GM18858 (cell line): Measurements from ENCODE around the gene HBD.
"Not testable (repeated sequence)": the region's sequence is repeated elsewhere in the genome, so short reads cannot be mapped to it uniquely, and the experiment has no call there.

Experiments
- ATAC-seq: cut with Tn5 transposase; IDR thresholded peaks from one replicate; pipeline ENCODE4 v1.9.1; 2021; ENCODE audit not compliant: unreplicated experiment

The HBD gene

DNA sequence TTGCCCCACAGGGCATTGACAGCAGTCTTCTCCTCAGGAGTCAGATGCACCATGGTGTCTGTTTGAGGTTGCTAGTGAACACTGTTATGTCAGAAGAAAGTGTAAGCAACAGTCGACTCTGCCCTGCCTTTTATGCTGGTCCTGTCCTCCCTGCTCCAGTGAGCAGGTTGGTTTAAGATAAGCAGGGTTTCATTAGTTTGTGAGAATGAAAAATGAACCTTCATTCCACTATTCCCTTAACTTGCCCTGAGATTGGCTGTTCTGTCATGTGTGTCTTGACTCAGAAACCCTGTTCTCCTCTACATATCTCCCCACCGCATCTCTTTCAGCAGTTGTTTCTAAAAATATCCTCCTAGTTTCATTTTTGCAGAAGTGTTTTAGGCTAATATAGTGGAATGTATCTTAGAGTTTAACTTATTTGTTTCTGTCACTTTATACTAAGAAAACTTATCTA, at the start of gene HBD:
Gene HBD, minus strand, starts transcription at position 103 of the 454 bp plus-strand sequence. Its CDS starts 50 bp downstream, at position 53.
- ATAC-seq = peak; percentile 75

DNA sequence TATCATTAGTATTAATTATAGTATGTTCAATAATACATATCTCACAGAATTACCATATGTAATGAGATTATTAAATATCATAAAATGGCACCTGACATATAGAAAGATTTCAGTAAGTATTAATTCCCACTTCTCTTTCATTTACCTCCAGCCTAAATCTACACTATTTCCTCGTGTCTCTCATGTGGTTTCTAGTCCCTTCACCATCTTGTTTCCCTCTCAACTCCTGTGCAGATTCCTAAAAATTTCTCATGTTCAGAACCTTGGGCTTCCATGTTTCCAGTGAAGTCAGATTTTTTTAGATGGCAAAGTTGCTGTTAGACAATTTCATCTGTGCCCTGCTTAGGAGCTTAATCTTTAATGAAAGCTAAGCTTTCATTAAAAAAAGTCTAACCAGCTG, 49.6 kb upstream of the HBD start:
- no peak for ATAC-seq

DNA sequence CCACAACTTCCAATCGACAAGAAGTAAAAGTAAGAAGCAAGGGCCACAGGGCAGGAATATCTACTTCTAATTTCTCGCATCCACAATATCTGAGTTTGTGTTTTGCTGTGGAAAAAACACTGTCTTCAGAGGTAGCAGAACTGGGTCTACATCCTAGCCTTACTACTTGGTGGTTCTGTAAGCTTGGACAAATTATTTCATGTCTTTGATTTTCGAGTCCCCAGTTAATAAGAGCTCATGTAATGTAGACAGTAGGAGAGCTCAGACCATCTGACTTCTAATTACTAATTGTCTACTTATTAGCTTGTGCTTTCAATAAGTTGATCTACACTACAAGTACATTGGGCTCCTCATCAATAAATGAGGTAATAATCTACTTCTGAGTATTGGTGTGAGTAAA, 48.8 kb upstream of the HBD start:
- no peak for ATAC-seq

DNA sequence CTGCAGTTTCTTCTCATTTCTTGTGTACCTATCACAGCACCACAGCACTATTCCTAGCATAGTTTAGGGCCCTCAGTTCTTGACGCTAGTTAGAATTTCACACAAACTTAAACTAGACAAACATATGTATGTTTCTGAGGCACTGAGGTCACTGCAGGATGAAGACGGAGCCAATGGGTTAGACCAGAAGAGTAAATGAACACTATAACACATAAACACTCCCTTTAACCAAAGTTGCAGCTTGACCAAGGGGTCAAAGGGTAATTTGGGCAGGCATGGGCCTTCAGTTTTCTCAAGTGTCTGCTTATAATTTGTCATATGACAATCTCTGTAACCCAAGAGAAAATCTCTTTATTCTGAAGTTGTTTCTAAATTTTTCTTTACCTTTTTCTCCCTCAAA, 48.3 kb upstream of the HBD start:
- no peak for ATAC-seq

DNA sequence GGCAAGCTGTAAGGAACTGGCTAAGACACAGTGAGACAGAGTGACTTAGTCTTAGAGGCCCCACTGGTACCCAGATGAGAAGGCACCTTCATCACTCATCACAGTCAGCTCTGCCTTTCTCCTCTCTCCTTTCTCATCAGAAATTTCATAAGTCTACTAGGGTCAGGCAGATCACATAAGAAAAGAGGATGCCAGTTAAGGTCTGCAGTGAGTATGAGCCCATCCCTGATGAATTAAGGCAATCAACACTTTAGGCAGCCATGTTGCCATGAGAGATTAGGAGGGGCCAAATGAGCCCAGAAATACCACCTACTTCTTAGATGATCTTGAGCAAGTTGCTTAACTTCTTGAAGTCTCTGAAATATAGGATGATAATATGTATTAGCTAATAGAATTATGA, 47.3 kb upstream of the HBD start:
- ATAC-seq = no peak

DNA sequence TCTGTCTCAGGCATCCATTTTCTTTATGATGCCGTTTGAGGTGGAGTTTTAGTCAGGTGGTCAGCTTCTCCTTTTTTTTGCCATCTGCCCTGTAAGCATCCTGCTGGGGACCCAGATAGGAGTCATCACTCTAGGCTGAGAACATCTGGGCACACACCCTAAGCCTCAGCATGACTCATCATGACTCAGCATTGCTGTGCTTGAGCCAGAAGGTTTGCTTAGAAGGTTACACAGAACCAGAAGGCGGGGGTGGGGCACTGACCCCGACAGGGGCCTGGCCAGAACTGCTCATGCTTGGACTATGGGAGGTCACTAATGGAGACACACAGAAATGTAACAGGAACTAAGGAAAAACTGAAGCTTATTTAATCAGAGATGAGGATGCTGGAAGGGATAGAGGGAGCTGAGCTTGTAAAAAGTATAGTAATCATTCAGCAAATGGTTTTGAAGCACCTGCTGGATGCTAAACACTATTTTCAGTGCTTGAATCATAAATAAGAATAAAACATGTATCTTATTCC, 46.4 kb upstream of the HBD start:
- ATAC-seq = peak; percentile 87

DNA sequence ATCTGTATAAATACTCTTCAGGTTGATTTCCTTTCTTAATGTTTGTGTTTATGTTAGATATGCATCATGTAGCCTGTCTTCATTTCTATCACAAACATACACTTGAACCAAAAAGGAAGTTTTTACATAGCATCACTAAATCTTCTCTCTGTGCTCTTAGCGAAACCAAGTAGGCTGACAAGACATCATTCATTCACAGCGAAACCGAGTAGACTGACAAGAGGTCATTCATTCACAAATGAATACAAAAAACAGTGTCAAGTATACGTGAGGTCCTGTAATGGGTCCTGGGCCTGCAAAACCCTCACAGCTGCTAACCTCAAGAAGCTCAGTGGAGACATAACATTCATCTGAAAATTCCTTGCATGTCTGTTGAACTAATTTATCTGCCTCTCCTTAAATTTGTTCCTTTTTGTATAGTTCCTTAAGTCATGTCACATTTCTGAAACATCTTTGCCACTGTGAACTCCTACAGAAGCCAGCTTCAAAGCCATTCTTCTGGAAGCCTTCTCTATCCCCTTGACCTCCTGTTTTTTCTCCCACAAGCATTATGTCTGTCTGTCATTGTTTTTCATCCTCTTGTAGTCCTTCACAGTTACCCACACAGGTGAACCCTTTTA, 45.3 kb upstream of the HBD start:
- no peak for ATAC-seq

DNA sequence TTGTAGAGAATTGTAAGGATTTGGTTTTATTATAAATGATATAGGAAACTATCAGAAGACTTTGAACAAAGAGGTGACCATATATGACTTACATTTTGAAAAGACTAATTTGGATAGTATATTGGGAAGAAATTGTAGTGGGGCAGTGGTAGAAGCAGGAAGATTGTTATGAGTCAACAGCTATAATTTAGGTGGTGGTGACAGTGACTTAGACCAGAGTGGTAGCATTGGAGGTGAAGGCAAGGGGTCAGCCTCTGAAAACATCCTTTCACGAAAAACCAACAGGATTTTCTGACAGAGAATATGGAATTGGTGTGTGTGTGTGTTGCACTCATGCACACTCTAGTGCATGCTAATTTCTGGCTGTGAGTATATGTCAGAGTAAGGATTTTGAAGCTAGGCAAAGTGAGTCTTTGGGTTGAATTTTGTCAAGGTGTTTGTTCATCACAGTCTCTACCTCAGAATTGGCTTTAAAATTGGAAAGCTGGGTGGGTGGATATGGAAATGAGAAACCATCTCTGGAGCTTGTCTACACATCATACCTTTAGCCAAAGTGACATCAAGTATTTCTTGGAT, 43.6 kb upstream of the HBD start:
- ATAC-seq = no peak

DNA sequence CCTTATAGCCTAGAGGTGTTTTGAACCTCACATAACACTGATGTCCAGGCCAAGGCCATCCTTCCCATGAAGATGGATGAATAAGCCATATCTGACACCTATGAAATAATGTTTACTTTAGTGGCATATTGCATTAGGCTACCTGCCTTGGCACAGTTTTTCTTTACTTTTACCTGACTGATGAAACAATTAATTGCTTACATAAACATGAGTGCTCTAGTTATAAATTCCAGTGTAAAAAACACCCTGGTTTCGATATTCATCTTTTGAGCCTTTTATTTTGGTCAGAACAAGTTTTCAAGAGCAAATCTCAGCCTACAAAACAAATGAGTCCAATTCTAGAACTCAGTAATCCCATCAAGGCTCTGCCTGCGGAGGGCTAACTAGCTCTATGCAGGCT, 42.4 kb upstream of the HBD start:
- no peak for ATAC-seq

DNA sequence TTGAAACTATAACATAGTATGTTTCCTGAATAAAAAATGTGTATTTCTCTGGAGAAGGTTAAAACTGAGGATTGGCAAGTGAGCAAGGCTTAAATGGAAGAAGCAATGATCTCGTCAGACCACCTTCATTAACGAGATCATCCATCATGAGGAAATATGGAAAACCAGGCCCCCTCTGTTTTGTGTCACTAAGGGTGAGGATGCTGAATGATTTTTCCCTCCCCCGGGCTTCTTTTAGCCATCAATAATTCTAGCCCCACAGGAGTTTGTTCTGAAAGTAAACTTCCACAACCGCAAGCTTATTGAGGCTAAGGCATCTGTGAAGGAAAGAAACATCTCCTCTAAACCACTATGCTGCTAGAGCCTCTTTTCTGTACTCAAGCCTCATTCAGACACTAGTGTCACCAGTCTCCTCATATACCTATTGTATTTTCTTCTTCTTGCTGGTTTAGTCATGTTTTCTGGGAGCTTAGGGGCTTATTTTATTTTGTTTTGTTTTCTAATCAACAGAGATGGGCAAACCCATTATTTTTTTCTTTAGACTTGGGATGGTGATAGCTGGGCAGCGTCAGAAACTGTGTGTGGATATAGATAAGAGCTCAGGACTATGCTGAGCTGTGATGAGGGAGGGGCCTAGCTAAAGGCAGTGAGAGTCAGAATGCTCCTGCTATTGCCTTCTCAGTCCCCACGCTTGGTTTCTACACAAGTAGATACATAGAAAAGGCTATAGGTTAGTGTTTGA, 41.3 kb upstream of the HBD start:
- no peak for ATAC-seq

DNA sequence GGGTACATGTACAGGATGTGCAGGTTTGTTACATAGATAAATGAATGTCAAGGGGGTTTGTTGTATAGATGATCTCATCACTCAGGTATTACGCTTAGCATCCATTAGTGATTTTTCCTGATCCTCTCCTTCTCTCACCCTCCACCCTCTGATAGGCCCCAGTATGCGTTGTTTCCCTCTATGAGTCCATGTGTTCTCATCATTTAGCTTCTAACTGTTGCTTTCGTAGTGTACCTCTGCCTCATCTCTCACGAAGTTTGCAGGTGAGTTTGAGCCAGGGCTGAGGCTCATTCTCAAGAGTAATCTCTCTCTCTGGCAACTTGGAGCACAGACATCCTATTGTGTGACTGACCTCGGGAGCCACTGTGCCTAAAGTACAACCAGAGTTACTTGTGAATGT, 40.1 kb upstream of the HBD start:
- no peak for ATAC-seq

DNA sequence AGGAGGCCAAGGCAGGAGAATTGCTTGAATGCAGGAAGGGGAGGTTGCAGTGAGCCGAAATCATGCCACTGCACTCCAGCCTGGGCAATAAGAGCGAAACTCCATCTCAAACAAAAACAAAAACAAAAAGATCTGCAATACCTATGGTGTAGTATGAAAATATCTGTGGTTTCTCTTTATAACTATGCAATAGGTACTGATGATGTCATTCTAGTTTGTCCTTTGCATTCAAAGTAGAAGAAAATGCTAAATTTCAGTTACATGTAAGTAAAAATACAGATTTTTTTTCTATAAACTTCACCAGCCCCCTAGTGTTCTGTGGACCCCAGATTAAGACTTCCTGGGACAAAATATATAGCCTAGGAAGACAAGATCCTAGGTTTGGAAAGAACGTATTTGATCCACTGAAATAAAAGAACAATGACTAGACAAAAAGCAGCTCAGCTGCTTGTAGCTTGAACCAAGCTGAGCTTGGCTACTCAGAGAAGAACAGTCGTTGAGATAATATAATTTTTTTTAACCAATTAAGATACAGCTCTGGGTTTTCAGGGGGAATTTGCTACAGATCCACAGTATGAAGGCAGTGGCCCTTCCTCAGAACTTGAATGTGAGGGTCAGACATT, 38.2 kb upstream of the HBD start:
- ATAC-seq = no peak

DNA sequence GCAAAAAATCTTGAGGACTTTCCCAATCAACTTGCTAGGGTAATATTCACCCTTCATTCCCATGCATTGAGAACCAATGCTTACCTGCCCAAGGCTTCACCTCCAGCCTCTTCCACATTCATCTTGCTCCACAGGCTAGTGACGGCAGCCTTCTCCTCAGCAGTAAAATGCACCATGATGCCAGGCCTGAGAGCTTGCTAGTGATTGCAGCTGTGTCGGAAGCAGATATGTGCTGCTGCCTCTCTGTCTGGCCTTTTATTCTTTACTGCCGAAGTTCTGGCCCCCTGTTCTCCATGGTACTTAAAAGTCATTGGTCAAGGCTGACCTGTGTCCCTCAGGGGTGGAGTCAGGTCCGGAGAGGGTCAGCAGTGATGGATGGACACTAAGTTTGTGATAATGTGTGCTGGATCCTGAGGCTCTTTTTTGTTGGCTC, 35.4 kb upstream of the HBD start, which contains the start of gene HBE1:
Gene HBE1, minus strand, starts transcription at position 231 of the 433 bp plus-strand sequence. Its CDS starts 55 bp downstream, at position 176.
- no peak for ATAC-seq

DNA sequence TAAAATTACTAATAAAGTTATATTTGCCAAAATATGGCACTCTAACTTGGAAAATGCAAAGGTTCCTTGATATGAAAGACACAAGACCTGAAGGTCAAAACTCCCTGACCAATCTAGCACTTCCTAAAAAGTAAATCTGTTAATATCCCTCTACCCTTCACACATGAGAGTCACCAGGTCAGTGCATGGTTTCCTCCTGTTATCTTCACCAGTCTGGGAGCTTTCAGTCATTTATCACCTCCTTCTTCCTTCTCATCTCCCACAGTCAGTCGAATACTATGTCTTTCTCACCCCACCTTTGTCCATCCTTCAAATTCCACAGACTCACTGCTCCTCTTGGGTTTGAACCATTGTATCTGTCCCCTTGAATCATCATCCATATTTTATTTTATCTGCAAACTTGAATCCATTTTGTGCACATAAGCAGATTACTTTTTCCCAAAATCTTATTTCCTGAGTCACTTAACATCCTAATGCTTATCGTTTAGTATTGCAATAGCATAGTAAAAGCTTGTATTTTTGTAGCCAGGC, 32.8 kb upstream of the HBD start:
- ATAC-seq = no peak

DNA sequence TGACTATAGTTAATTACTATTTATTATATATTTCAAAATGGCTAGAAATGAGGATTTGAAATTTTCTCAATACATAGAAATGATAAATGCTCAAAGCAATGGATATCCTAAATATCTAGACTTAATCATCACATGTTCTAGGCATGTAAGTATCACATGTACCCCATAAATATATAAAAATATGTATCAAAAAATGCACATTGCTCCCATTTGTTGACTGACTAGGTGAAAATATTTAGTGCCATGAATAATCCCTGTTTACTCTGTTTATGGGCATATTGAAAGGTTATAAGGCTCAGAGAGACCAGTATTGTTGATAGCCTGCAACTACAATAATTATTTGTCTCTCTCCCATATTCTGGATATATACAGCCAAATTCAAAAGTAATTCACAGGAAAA, 32.3 kb upstream of the HBD start:
- ATAC-seq = no peak

DNA sequence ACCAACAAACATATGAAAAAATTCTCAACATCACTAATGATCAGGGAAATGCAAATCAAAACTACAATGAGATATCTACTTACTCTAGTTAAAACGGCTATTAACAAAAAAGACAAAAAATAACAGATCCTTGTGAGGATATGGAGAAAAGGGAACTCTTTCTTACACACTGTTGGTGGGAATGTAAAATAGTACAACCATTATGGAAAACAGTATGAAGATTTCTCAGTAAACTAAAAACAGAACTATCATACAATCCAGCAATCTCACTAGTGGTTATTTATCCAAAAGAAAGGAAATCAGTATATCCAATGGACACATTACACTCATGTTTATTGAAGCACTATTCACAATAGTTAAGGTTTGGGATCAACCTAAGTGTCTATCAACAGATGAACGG, 31.5 kb upstream of the HBD start:
- no peak for ATAC-seq

DNA sequence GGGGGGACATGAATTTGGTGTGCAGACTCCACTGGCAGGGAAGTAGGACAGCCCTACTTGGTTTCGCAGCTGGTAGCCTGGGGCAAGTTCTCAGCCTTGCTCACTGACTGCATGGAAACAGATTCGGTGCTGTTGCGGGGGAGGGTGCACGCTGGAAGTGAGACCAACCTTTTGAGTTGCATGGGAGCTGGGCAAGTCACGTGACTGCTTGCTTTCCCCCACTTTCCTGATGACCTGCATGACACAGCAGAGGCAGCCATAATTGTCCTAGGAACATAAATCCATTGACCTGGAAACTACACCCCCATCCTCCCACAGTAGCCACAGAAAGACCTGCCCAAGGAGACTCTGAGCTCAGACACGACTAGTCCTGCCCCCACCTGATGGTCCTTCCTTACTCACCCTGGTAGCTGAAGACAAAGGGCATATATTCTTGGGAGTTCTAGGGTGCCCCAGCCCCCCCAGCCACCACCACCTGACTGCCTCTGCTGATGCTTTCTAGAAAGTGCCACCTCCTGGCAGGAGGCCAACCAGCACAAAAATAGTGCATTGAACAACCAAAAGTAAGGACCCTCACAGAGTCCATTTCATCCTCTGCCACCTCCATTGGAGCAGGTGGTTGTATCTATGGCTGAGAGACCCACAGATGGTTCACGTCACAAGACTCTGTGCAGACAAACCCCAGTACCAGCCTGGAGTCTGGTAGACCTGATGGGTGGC, 24.4 kb upstream of the HBD start:
- ATAC-seq = no peak

DNA sequence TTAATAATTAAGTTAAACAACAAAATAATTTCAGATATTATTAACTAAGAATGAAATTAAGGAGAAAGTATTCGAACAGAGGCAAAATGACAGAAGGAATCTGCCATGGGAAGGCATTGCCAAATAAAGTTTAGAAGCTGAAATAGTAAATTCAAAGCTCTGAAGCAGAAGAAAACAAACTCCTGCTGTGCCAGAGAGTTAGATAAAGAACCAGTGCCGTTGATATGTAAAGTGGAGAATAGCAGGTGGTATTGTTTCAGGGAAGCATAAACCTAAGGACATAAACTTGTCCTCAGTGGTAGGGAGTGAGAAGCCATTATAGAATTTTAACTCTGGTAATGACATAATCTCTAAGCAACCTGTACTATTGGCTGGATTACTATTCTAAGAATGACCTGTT, 23.0 kb upstream of the HBD start:
- ATAC-seq = no peak

DNA sequence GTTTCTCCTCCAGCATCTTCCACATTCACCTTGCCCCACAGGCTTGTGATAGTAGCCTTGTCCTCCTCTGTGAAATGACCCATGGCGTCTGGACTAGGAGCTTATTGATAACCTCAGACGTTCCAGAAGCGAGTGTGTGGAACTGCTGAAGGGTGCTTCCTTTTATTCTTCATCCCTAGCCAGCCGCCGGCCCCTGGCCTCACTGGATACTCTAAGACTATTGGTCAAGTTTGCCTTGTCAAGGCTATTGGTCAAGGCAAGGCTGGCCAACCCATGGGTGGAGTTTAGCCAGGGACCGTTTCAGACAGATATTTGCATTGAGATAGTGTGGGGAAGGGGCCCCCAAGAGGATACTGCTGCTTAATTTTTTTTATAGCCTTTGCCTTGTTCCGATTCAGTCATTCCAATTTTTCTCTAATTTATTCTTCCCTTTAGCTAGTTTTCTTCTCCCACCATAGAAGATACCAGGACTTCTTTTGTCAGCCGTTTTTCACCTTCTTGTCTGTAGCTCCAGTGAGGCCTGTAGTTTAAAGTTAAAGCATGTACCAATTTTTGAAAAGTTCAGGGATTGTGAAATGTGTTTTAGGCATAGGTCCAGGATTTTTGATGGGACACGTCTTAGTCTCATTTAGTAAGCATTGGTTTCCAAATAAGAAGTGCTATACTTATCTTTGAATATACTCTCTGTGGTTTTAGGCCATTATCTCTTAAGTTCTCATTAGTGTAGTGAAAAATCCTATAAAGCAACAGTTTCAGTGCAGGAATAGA, 20.5 kb upstream of the HBD start, which contains the start of gene HBG2:
Gene HBG2, minus strand, starts transcription at position 136 of the 768 bp plus-strand sequence. Its CDS starts 53 bp downstream, at position 83.
- ATAC-seq = not testable (repeated sequence)

DNA sequence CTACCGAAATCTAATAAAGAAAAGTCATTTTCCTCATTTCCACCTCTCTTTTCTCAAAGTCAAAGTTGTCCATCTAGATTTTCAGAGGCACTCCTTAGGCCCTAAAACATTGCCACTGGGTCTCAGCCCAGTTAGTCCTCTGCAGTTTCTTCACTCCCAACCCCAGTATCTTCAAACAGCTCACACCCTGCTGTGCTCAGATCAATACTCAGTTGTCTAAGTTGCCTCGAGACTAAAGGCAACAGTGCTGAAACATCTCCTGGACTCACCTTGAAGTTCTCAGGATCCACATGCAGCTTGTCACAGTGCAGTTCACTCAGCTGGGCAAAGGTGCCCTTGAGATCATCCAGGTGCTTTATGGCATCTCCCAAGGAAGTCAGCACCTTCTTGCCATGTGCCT, 19.7 kb upstream of the HBD start:
- not testable (repeated sequence) for ATAC-seq
